HUES64 (cell line): ENCODE data around the gene TMEM61.

Source experiments
- H3K27ac ChIP-seq: 2 replicates; pipeline ENCODE4 v1.7.0; 2013; ENCODE audit warnings: low read depth, low read length, inconsistent platforms
- H3K27me3 ChIP-seq: 2 replicates; pipeline ENCODE4 v1.6.1; 2013; ENCODE audit warnings: mild to moderate bottlenecking, low read length; ENCODE audit not compliant: insufficient read depth
- H3K36me3 ChIP-seq: 2 replicates; pipeline ENCODE4 v1.6.1; 2013; ENCODE audit warnings: mild to moderate bottlenecking, low read length; ENCODE audit not compliant: insufficient read depth
- H3K4me1 ChIP-seq: 2 replicates; pipeline ENCODE4 v1.6.1; 2013; ENCODE audit warnings: mild to moderate bottlenecking, low read length, moderate library complexity; ENCODE audit not compliant: insufficient read depth
- H3K4me3 ChIP-seq: 2 replicates; pipeline ENCODE4 v1.5.1; 2013; ENCODE audit warnings: mild to moderate bottlenecking, low read length, moderate library complexity
- H3K9ac ChIP-seq: 2 replicates; pipeline ENCODE4 v1.6.1; 2013; ENCODE audit warnings: mild to moderate bottlenecking, low read depth, low read length
- H3K9me3 ChIP-seq: 2 replicates; pipeline ENCODE4 v1.6.1; 2013; ENCODE audit warnings: low read depth, low read length; ENCODE audit not compliant: insufficient read depth
- WGBS: fragments of 150-250, 120-280 bp; methylation state at CpG from one replicate; pipeline ENCODE4 v1.1.7; 2013; ENCODE audit warnings: missing lambda C conversion rate; 5-methylcytosine and 5-hydroxymethylcytosine counted together

TMEM61 gene

GRCh38 chr1:54975356-54976108 is 4.9 kb upstream of the TMEM61 start:
- 84% methylated on average over 4 of the region's 4 CpGs for WGBS
- Histone ChIP-seq H3K9ac (no peak overlapping the region), H3K27ac (no peak overlapping the region), H3K36me3 (no peaks in the 10 kb centered on the region), H3K4me1 (peaks cover 5% of the 10 kb centered on the region; the same call in 1 of the 2 replicates), H3K9me3 (no peaks in the 10 kb centered on the region), H3K27me3 (peaks cover 22% of the 10 kb centered on the region), H3K4me3 (no peak overlapping the region)

GRCh38 chr1:54976747-54977146 is 3.7 kb upstream of the TMEM61 start:
- H3K4me1 ChIP-seq = peaks cover 5% of the 10 kb centered on the region; the same call in 1 of the 2 replicates
- H3K27me3 ChIP-seq = peaks cover 34% of the 10 kb centered on the region
- H3K9ac ChIP-seq = no peak overlapping the region
- H3K36me3 ChIP-seq = no peaks in the 10 kb centered on the region
- WGBS = 87% methylated on average over 6 of the region's 6 CpGs
- no peak overlapping the region for H3K4me3 ChIP-seq
- H3K9me3 ChIP-seq = no peaks in the 10 kb centered on the region
- no peak overlapping the region for H3K27ac ChIP-seq

DNA sequence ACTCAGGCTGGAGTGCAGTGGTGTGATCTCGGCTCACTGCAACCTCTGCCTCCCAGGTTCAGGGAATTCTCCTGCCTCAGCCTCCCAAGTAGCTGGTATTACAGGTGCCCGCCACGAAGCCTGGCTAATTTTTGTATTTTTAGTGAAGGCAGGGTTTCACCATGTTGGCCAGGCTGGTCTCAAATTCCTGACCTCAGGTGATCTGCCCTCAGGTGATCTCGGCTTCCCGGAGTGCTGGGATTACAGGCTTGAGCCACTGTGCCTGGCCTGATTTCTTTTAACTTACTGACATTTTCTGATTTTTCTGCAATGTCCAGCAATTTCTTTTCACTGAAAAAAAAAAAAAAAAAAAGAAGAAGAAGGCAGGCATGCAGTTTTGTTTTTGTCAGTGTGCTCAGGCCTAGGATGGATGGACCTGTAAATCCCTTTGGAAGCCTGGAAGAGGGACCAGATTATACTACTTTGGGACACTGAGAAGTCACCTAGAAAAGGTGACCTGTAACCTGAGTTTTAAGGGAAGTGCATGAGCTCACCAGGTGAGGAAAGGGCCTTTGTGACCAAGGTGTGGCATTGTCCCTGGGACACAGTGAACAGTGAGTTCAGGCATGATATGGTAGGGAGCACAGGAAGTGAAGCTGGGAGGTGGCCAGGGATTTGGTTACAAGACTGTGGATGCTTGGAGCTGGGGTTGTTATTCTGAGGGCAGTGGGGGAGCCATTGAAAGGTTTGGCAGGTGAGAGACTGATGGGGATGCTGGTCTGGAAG is 2.7 kb upstream of the TMEM61 start:
- Histone ChIP-seq H3K27me3 (peaks cover 42% of the 10 kb centered on the region), H3K4me3 (no peak overlapping the region), H3K9ac (no peak overlapping the region), H3K9me3 (no peaks in the 10 kb centered on the region), H3K4me1 (peaks cover 5% of the 10 kb centered on the region; the same call in 1 of the 2 replicates), H3K36me3 (no peaks in the 10 kb centered on the region), H3K27ac (no peak overlapping the region)
- WGBS = 93% methylated on average over 5 of the region's 5 CpGs

- H3K27ac ChIP-seq = no peak overlapping the region
- H3K4me3 ChIP-seq = no peak overlapping the region
- peaks cover 5% of the 10 kb centered on the region; the same call in 1 of the 2 replicates for H3K4me1 ChIP-seq
- no peaks in the 10 kb centered on the region for H3K36me3 ChIP-seq
- peaks cover 43% of the 10 kb centered on the region for H3K27me3 ChIP-seq
- no peaks in the 10 kb centered on the region for H3K9me3 ChIP-seq
- no peak overlapping the region for H3K9ac ChIP-seq
- 92% methylated on average over 9 of the region's 9 CpGs for WGBS
These were observed 1.7 kb upstream of the TMEM61 start for GRCh38 chr1:54978528-54979326.

- 62% methylated on average over 5 of the region's 5 CpGs for WGBS
- peaks cover 5% of the 10 kb centered on the region; the same call in 1 of the 2 replicates for H3K4me1 ChIP-seq
- no peak overlapping the region for H3K9ac ChIP-seq
- H3K4me3 ChIP-seq = no peak overlapping the region
- H3K27ac ChIP-seq = no peak overlapping the region
- no peaks in the 10 kb centered on the region for H3K36me3 ChIP-seq
- H3K9me3 ChIP-seq = no peaks in the 10 kb centered on the region
- peaks cover 43% of the 10 kb centered on the region for H3K27me3 ChIP-seq
These were observed 1.0 kb upstream of the TMEM61 start for GRCh38 chr1:54979327-54979891.

DNA sequence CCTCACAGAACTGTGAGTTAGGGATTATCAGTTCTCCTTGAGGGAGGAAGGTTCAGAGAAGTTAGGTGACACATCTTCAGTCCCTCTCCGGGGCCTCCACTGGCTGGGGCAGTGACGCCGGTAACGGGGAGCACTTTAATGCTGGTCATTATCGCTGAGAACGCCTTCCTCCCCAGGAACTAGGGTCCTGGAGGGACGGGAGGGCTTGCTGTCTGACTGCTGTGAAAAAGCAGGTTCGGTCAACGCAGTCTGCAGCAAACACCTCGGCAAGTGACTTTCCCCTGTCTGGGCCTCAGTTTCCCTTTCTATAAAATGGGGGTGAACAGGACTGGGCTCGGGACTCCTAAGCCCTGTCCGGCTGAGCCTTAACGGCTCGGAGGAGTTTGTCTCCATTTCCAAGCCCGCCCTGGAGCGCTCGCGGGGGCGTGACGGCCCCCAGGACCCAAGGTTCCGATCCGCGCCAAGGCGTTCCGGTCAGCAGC is 341 bp upstream of the TMEM61 start:
- Histone ChIP-seq H3K9me3 (no peaks in the 10 kb centered on the region), H3K27me3 (peaks cover 43% of the 10 kb centered on the region), H3K9ac (peak overlapping the region; percentile 50; the same call in 1 of the 2 replicates), H3K36me3 (no peaks in the 10 kb centered on the region), H3K27ac (no peak overlapping the region), H3K4me3 (peak overlapping the region; percentile 56), H3K4me1 (peaks cover 5% of the 10 kb centered on the region; the same call in 1 of the 2 replicates)
- 26% methylated on average over 25 of the region's 25 CpGs for WGBS

GRCh38 chr1:54981466-54981865 is 1.0 kb downstream of the TMEM61 start:
- no peaks in the 10 kb centered on the region for H3K36me3 ChIP-seq
- H3K9ac ChIP-seq = no peak overlapping the region
- H3K4me3 ChIP-seq = no peak overlapping the region
- peaks cover 43% of the 10 kb centered on the region for H3K27me3 ChIP-seq
- no peaks in the 10 kb centered on the region for H3K9me3 ChIP-seq
- H3K4me1 ChIP-seq = peaks cover 5% of the 10 kb centered on the region; the same call in 1 of the 2 replicates
- 97% methylated on average over 8 of the region's 8 CpGs for WGBS
- H3K27ac ChIP-seq = no peak overlapping the region

DNA sequence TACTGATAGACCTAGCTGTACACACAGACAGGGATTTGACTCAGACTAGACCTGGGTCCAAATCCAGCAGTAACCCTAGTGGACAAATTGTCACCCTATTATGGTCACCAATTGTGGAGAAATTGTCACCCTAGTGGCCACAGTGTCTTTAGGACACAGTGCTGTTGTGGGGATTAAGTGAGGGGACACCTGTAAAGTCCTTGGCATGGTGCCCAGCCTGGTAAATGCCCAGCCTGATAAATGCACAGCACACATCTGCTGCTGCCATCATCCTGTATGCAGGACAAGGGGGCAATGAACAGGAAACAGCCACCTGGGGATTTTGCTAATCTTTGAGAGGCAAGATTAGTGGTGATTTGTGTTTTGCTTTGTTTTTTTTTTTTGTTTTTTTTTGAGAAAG is 2.3 kb downstream of the TMEM61 start:
- no peaks in the 10 kb centered on the region for H3K36me3 ChIP-seq
- H3K9ac ChIP-seq = no peak overlapping the region
- peaks cover 3% of the 10 kb centered on the region; the same call in 1 of the 2 replicates for H3K4me1 ChIP-seq
- no peak overlapping the region for H3K4me3 ChIP-seq
- H3K27ac ChIP-seq = no peak overlapping the region
- no peaks in the 10 kb centered on the region for H3K9me3 ChIP-seq
- peaks cover 43% of the 10 kb centered on the region for H3K27me3 ChIP-seq

DNA sequence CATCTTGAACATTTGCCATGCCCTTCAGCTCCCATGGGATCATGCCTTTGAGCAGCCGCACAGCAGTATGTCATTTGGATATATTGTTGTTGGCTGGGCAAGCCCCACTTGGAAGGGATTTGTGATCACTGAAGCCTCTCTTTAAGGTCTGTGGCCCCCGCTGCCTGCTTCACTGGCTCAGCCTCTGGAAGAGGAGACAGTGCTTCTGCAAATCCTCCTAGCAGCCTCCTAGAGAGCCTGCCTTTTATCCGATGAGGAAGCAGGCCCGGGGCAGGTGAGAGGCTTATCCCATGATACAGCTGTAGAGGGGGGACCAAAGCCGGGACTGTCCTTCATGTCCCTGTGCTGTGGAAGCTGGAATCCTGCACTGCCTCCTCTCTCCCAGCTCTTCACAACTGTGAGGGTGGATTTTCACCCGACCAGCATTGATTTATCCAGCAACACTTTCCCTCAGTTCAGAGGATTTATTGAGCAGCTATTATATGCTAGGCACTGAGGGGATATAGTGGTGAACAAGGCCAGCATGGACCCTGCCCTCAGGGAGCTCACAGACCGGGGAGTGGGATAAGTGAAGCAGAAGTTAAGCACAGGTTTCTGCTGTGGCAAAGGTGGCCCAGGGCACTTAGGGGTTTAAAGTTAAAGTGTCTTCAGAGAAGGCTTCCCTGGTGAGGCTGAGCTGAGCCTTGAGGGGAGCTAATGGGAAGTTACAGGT is 3.9 kb downstream of the TMEM61 start:
- H3K36me3 ChIP-seq = no peaks in the 10 kb centered on the region
- H3K27me3 ChIP-seq = peaks cover 34% of the 10 kb centered on the region
- 80% methylated on average over 6 of the region's 7 CpGs for WGBS
- no peak overlapping the region for H3K9ac ChIP-seq
- no peak overlapping the region for H3K4me3 ChIP-seq
- no peaks in the 10 kb centered on the region for H3K9me3 ChIP-seq
- H3K27ac ChIP-seq = no peak overlapping the region
- no peaks in the 10 kb centered on the region for H3K4me1 ChIP-seq

GRCh38 chr1:54985556-54985955 is 5.1 kb downstream of the TMEM61 start:
- no peaks in the 10 kb centered on the region for H3K9me3 ChIP-seq
- 92% methylated on average over 5 of the region's 5 CpGs for WGBS
- no peak overlapping the region for H3K27ac ChIP-seq

More at GRCh38 chr1:54985556-54985955, 5.1 kb downstream of the TMEM61 start:
- H3K27me3 ChIP-seq = peaks cover 21% of the 10 kb centered on the region
- H3K36me3 ChIP-seq = no peaks in the 10 kb centered on the region
- H3K4me3 ChIP-seq = no peak overlapping the region
- H3K9ac ChIP-seq = no peak overlapping the region
- H3K4me1 ChIP-seq = no peaks in the 10 kb centered on the region
